Activated CD4-positive, CD25-positive, alpha-beta regulatory T cell treated with anti-CD3 and anti-CD28 coated beads, Interleukin-2, amount 50 U/mL, for 72 hours (primary cell): ENCODE data around the gene MYDGF.
A peak's percentile ranks its signal among the peaks of the same experiment; 100 is the strongest.

Source experiments
- DNase-seq: peaks from one replicate; pipeline ENCODE4 v3.0.0; 2021

The MYDGF gene

DNA sequence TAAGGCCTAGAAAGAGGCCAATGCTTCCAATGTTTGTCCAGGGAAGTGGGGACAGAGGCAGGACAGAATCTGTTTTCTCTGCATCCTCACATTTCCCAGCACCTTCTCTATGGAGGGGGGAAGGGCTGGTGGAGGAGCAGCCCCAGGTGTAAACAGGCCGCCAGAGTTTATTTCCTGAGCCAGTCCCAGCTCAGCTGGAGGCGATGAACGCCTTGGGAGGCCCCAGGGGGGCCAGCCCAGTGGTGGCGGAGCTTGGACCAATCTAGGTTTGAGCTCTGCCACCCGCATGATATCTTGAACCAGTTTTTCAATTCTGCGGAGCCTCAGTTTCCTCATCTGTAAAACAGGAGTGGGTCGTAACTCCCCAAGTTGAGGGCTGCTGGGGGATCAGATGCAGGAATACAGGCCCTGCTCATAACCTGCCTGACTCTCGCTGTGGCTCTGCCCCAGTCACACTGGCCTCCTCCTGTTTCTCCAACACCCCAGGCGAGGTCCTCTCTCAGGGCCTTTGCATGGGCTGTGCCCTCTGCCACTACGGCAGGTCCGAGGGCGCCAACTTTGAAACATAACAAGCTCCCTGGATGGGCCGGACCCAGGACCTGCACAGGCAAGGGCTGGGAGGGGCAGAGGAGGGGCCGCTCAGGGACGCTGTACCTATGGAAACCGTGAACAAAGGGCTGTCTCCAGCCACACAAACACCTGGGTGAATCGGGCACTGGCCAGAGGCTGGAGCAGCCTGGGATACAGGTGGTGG lies 29.7 kb downstream of the MYDGF start:
- no peak for DNase-seq

DNA sequence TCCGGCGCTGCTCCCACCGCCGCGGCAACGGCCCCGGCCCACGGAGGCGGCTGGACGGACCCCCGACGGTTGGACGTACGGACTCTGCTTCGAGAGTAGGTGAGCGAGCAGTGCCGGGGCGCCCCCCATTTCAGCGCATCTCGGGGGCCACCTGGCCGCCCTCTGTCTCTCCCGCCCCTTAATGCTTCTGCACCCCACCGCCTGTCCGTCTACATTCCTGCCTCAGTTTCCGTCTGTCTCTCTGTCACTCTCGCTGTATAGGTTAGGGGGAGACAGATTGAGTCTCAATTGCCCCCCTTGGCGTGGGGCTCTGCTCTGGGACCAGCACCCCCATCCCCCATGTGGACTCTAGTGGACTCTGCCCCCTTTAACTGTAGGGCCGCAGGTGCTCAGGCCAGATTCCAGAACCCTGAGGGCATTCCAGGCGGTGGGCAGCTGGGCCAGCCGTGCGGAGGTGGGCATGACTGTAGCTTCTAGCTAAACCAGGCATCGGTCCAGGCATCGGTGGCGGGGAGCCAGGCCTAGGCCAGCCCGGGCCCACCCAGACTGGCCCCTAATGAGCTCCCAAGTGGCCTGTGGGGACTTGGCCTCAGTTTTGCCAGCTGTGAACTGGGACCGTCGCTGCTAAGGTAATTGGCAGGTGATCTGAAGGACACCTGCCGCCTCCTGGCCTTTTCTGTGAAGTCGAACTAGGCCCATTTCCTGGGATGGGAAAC lies 30.5 kb downstream of the MYDGF start:
- no peak for DNase-seq

DNA sequence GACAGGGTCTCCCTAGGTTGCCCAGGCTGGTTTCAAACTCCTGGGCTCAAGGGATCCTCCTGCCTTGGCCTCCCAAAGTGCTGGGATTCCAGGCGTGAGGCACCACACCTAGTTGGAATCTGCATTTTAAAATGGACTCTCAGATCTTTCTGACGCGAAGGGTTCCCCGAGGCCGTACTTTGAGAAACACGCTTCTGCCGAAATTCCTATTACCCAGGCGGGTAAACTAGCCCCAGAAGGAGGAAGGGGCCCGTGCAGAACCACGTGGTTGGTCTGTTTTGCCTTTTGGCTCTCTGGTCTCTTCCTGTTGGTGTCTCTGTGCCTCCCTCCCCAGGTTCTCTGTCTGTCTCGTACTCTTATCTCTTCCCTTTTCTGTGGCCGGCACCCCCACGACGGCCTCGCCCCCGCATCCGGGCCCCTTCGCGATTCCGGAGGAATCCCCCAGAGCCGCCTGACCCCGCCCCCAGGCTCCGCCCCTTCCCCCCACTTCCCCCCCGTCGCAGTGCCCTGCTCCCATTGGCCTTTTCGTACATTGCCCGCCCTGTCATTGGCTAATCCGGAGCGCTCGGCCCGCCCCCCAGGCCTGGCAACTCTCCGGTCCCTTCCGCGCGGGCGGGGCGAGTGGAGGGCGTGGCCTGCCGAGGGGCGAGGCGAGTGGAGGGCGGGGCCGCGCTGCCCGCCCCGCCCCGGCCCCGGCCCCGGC lies 31.2 kb downstream of the MYDGF start, which contains the start of gene TNFAIP8L1:
Gene TNFAIP8L1 (plus strand): TSS at position 689 of the 703 bp plus-strand sequence. CDS start 12,354 bp downstream, outside the sequence.
- DNase-seq = peak; percentile 100

DNA sequence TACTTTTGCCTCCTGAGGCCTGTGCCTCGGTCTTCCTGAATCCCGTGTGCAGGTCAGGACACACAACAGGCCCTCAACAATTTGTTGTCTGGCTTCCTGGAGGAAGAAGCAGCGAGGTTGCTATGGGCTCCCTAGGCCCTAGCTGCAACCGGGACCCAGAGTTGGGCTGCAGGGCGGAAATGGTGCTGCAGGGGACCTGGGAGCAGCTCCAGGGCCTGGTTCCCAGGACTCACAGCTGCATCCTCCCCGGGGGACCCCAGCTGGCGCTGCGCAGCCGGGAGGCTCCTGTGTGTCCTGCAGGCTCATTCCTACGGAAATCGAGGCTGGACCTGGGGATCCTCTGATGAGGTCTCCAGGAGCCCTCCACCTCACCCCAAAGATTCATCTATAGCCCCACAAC lies 31.8 kb downstream of the MYDGF start:
- no peak for DNase-seq

DNA sequence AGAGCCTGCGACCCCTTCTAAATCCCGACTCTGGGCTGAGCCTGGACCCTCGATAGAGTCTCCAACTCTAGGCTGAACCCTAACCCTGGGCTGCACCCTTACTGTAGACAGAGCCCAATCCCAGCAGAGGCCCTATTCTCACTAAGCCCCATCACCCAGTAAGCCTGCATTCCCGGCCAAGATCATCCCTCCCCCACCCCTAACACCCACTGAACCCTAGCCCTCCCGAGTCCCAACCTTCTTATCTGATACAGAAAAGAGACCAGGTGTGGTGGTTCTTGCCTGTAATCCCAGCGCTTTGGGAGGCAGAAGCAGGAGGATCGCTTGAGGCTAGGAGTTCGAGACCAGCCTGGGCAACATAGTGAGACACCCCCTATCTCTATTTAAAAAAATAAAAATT lies 33.4 kb downstream of the MYDGF start:
- DNase-seq = no peak

DNA sequence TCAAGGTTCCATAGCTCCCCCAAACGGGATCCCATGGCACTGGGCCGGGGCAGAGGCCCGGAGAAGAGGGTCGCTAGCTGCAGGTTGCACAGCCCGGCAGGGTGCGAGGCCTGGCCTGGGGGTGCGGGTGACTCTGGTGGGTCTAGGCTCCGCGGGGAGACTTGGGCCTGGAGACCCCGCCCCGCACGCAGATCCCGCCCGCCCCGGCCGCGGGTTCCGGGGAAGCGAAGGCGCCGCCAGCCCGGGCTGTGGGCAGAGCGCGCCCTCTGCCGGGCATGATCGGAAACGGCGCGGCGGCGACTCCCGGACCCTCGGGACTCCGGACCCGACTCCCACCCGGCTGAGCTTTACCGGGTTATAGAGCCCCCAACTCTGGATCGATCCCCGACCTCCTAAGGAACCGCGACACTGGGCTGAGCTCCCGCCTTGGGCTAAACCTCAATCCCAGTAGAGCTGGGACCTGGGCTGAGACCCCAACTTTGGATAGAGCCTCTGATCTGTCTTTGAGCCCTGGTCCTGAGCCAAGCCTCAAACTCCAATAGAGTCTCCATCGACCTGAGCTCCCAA lies 33.9 kb downstream of the MYDGF start:
- peak; percentile 88 for DNase-seq

DNA sequence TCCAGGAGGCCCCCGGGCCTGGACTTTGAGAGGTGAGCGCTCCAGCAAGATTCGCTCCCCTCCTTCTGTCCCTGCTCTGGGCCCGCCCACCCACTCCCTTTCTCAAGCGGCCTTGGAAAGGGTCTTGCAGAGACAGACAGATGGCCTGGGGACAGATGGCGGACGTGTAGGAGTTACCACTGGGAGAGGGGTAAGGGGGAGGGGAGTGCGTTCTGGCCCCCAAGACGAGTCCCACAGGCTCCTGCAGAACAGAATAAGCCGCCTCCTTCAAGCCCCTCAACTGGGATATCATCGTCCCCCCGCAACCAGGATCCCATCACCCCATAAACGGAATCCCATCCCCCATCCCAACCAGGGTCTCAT lies 34.4 kb downstream of the MYDGF start:
- DNase-seq = no peak

DNA sequence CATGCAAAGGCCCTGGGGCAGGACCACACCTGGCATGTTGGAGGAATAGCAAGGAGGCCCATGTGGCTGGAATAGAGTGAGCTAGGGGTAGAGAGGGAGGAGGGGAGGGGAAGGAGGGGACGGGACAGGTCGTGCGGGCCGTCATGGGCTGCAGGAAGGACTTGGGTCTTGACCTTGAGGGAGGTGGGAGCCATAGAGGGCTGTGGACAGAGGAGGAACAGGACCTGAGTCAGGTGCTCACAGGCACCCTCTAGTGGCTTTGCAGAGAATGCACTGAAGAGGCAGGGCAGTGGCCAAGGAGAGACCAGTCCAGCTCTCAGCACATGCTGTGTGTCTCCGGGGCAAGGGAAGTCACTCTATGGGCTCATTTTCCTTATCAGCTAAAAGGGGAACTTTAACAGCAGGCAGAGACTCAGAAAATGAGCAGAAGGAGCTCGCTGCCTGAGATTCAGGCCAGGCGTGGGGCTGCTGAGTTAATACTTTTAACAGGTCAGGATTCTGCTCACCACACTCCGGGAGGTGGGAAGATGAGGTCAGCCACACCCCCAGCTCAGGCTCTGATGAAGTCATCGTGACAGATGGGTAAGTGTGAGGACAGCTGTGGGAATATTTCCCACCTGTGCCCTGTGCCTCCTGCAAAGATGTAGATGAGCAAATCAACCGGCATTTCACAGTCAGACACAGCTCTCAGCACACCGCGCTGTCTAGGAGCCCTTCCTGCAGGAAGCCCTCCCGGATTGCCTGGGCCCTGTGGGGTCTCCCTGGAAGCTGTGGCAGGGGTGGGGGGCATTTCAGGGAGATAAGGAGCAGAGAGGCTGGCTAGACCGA lies 36.8 kb downstream of the MYDGF start:
- DNase-seq = peak; percentile 63

DNA sequence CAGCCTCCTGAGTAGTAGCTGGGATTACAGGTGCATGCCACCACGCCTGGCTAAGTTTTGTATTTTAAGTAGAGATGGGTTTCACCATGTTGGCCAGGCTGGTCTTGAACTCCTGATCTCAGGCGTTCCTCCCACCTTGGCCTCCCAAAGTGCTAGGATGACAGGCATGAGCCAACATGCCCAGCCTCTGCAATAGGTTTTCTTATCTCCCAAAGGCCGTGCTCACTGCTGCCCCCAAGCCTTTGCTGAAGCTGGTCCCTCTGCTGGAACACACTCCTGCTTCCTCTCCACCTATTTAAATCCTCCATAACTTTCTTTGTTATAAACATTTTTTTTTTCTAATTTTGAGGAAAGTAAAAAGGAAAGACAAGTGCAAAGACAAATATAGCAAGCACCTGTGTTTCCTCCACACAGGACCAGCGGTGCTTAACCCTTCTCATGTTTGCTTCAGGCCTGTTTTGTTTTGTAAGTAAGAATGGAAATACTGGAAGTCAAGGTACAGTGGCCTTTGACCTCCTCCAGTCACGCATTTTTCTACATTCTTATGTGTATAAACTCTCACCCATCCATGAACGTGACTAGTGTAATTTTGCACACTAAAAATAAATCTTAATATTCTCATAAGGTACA lies 45.3 kb downstream of the MYDGF start:
- no peak for DNase-seq

DNA sequence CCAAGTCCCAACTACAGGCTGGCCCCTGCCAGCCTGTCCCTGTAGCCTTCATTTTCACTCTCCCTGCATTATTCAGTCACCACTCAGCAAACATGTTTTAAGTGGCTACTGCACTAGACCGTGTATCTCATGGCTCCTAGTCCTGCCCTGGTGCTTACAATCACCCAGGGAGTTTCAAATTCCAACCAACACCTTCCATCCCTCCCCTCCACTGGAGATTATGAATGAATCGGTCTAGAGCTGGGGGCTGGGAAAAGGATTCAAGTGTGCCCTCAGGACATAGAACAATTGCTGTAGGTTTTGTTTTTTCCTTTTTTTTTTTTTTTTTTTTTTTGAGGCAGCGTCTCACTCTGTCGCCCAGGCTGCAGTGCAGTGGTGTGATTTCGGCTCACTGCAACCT lies 45.8 kb downstream of the MYDGF start:
- no peak for DNase-seq

DNA sequence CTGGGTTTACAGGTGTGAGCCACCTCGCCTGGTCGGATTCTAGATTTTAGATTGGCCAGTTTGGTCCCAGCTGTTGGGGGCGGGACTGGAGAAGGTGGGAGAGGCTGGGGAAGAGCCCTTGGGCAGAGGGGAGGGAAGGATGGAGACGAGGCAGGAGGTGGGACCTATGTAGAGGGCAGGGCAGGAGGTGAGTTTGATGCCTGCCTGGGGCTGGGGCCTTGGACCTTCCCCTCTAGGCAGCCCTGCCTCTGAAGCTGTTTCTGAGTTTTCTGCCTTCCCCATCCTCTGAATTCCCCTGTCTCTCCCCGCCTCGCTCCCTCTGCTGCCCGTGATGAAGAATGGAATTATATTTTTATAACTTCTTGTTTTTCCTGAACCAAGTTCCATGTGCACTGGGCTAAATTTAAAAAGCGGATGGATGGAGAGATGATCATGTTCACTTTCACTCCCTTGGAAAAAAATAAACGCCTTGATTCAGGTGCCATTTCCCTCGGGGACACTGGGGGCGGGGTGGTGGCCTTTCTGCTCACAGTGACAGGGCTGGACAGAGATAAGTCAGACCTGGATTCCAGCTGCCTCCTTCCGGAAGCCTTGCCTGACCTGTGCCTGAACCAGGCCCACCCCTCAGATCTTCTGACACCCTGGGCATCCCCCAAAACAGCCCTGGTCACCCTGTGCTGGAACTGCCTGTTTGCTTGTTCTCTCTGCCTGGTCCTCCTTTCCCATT lies 47.3 kb downstream of the MYDGF start:
- DNase-seq = no peak

DNA sequence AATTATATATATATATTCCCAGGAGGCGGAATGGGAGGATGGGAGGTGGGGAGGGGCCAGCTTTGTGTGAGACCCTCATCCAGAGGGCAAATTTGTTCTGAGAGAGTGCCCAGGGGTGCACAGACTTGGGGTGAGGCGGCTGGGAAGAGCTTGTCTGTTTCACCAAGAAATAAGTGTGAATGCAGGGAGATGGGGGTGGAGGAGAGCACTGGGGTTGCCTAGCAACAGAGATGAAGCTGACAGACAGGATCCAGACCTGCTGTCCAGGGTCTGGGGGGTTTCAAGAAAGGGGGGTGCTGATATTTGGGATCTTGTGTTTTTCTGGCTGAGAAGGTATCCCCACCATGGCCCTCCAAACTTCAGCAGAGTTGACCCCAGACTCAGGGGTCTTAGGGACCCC lies 49.5 kb downstream of the MYDGF start:
- DNase-seq = no peak

DNA sequence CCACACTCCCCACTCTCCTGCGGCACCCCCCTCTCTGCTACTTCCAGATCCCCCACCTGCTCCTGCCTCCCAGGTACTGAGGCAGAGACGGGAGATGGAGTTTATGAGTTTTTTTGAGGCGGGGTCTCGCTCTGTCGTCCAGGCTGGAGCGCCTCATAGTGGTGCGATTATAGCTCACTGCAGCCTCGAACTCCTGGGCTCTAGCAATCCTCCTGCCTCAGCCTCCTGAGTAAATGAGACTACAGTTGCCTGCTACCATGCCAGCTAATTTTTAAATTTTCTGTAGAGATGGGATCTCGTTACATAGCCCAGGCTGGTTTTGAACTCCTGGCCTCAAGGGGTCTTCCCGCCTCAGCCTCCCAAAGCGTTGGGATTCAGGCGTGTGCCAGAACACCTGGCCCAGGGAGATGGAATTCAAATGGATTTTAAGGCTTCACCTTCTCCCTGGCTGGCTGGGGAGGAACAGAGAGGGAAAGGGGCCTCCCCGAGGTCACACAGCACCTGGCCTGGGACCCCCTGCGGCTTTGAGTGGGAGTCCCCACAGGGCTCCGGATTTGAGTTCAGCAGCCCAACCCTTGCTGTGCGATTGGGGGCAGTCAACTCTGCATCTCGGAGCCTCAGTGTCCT lies 50.4 kb downstream of the MYDGF start:
- DNase-seq = no peak

DNA sequence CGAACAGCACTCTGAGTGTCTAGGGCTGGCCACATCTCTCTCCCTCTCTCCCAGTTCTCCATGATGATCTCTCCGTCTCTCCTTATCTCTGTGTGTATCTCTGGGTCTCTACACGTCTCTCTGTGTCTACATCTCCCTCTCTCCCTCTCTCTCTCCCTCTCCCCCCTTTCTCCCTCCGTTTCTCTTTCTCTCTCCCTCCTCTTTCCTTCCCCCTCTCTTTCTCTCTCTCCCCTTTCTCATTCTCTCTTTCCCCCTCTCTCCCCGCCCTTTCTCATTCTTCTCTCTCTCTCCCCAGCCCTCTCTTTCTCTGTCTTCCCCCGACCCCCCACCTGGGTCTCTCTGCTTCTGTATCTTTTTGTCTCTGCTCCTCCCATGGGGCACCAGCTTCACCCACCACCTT lies 52.1 kb downstream of the MYDGF start:
- DNase-seq = no peak

DNA sequence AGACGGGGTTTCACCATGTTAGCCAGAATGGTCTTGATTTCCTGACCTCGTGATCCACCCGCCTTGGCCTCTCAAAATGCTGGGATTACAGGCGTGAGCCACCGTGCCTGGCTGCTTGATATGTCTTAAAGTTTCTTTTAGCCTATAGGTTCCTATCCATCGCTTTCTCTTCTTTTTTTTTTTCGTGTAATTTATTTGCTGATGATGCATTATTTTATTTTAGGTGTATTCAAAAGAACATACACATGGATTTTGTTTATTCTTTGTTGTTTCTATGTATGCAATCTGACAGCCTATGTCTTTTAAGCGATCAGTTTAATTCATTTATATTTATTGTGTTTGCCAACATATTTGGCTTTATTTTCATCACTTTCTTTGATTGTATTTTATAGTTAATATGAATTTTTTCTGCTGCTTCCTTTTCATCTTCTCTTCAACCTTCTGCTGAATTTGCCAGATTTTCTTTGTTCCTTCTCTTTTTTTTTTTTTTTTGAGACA lies 56.8 kb downstream of the MYDGF start:
- DNase-seq = no peak

DNA sequence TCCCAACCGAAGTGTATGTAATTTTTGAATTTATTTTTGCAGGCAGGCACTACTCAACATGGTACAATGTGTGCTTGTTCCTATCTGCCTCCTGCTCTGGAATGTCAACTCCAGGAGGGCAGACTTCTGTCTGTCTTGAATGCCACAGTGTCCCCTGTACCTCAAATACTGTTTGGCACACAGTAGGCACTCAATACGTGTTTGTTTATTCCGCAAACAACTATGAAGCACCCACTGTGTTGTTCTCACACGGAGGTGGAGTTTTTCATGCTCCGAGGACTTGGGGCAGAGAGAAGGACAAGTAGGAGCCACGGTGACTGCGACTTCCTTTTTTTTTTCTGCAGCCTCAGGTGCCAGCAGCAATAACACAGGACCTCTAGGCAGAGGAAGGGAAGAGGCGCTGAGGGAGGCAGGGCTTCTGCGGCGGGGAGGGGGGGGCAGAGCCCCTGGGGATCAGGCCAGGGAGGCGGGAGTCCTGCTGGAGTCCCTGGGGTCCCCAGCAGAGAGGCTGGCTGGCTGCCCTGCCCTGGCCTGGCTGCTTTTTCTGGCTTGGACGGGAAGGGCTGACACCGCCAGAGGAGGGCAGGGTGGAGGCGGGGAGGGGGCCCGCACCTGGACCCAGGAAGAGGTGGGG lies 60.1 kb downstream of the MYDGF start:
- no peak for DNase-seq
